ENCODE results near the gene M1AP.

DNA sequence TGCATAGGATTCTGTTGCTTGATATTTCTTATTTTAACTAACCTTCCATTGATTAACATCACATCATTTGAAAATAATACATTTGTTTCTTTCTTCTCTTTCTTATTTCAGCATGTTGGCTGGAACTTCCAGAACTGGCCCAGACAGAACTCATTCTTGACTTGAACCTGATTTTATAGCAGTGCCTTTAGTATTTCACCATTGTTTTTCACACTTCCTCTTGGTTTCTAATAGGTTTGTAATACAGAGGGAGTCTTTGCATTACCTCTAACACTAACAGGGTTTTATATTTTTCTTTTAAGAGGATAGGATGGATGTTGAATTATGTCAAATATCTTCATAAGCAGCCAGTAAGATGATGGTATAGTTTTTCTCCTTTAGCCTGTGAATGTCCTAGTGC, 45.1 kb upstream of the M1AP start:
- TF ChIP-seq, protein P1, sequence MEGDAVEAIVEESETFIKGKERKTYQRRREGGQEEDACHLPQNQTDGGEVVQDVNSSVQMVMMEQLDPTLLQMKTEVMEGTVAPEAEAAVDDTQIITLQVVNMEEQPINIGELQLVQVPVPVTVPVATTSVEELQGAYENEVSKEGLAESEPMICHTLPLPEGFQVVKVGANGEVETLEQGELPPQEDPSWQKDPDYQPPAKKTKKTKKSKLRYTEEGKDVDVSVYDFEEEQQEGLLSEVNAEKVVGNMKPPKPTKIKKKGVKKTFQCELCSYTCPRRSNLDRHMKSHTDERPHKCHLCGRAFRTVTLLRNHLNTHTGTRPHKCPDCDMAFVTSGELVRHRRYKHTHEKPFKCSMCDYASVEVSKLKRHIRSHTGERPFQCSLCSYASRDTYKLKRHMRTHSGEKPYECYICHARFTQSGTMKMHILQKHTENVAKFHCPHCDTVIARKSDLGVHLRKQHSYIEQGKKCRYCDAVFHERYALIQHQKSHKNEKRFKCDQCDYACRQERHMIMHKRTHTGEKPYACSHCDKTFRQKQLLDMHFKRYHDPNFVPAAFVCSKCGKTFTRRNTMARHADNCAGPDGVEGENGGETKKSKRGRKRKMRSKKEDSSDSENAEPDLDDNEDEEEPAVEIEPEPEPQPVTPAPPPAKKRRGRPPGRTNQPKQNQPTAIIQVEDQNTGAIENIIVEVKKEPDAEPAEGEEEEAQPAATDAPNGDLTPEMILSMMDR (IDR thresholded peaks at IDR 0.05; ENCODE audit: insufficient read depth, low read depth, low read length): no peak
- TF ChIP-seq EZH2 (IDR thresholded peaks at IDR 0.05; ENCODE audit: insufficient read depth, low read length): no peak

All from astrocyte (in vitro differentiated cells and primary cell).